ENCODE results near the gene B3GAT2. TPM values are rescaled to one million over a fixed set of nuclear protein-coding genes. Genes with fewer than 3 reads are reported as not detected.
"Not testable (repeated sequence)": the region's sequence is repeated elsewhere in the genome, so short reads cannot be mapped to it uniquely, and the experiment has no call there.

The B3GAT2 gene
- total and polyA plus RNA-seq, 3 experiments from 2014 or later, result 0.22 TPM; not detected in 2

GRCh38 chr6:70952608-70953165 is 4.2 kb downstream of the B3GAT2 start:
- no peaks in the 10 kb centered on the region for H3K36me3 ChIP-seq (ENCODE audit: insufficient read depth, low read length)
- H3K9me3 ChIP-seq (ENCODE audit: low read length), result no peaks in the 10 kb centered on the region
- Mint-ChIP-seq H3K36me3 (no peaks in the 10 kb centered on the region), H3K27me3 (peaks cover 19 to 46% of the 10 kb centered on the region in 2 donors), H3K4me1 (peaks cover 11 to 28% (median 18%) of the 10 kb centered on the region in 3 donors), H3K27ac (no peak overlapping the region), H3K9me3 (no peaks in the 10 kb centered on the region), H3K4me3 (no peak overlapping the region)
- no peak overlapping the region for H3K27ac ChIP-seq (ENCODE audit: low read depth, low read length)
- DNase-seq, result no peak
- H3K4me3 ChIP-seq (ENCODE audit: low read length), result no peak overlapping the region
- CTCF ChIA-PET, result interaction anchor here (1.6 kb wide), 1 partner anchor 731 kb away, joined by 3 read pairs; no protein-coding TSS in a partner anchor
- peaks cover 14% of the 10 kb centered on the region for H3K27me3 ChIP-seq (ENCODE audit: insufficient read depth, low read length, poor library complexity, severe bottlenecking)
- POLR2A ChIA-PET, result no interaction called here
- H3K4me1 ChIP-seq (ENCODE audit: insufficient read depth, low read length), result peaks cover 4% of the 10 kb centered on the region

GRCh38 chr6:70944321-70944720 is 12.5 kb downstream of the B3GAT2 start:
- CTCF ChIA-PET; H3K4me1 Mint-ChIP-seq; H3K27ac ChIP-seq (ENCODE audit: low read depth, low read length); H3K9me3 ChIP-seq (ENCODE audit: low read length); H3K27me3 ChIP-seq (ENCODE audit: insufficient read depth, low read length, poor library complexity, severe bottlenecking); H3K4me3 ChIP-seq (ENCODE audit: low read length); H3K4me3 Mint-ChIP-seq; H3K27ac Mint-ChIP-seq; H3K36me3 Mint-ChIP-seq; H3K9me3 Mint-ChIP-seq; H3K36me3 ChIP-seq (ENCODE audit: insufficient read depth, low read length); POLR2A ChIA-PET; H3K4me1 ChIP-seq (ENCODE audit: insufficient read depth, low read length); DNase-seq: not testable (repeated sequence)
- peaks cover 10 to 20% of the 10 kb centered on the region in 2 donors for H3K27me3 Mint-ChIP-seq

DNA sequence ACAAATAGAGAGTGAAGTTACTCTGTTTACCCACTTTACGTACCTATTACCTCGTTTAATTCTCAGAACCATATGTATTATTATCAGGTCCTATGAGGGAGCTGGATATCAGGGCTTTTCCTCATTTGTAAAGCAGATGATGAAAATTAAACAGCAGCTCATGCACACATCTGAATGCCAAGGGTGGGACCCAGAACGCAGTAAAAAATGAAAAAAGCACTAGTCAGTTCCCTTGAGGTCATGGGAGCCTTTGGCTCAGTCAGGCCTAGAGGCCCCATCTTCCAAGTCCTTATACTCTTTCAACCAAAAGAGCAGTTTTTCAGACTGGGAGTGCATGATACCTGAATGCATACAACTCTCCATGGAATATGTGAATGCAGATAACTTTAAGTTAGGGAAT is 23.0 kb downstream of the B3GAT2 start:
- Mint-ChIP-seq H3K36me3 (peaks cover 0 to 1% (median 0%) of the 10 kb centered on the region in 3 donors), H3K27me3 (peaks cover 12 to 18% of the 10 kb centered on the region in 2 donors), H3K9me3 (peaks cover 0 to 8% (median 2%) of the 10 kb centered on the region in 5 donors), H3K4me1 (no peaks in the 10 kb centered on the region), H3K4me3 (no peak overlapping the region), H3K27ac (no peak overlapping the region)
- no peak overlapping the region for H3K27ac ChIP-seq (ENCODE audit: low read depth, low read length)
- H3K4me1 ChIP-seq (ENCODE audit: insufficient read depth, low read length), result no peaks in the 10 kb centered on the region
- DNase-seq, result no peak
- H3K36me3 ChIP-seq (ENCODE audit: insufficient read depth, low read length), result no peaks in the 10 kb centered on the region
- CTCF ChIA-PET, result no interaction called here
- H3K4me3 ChIP-seq (ENCODE audit: low read length), result no peak overlapping the region
- no peaks in the 10 kb centered on the region for H3K27me3 ChIP-seq (ENCODE audit: insufficient read depth, low read length, poor library complexity, severe bottlenecking)
- H3K9me3 ChIP-seq (ENCODE audit: low read length), result no peaks in the 10 kb centered on the region
- POLR2A ChIA-PET, result no interaction called here

DNA sequence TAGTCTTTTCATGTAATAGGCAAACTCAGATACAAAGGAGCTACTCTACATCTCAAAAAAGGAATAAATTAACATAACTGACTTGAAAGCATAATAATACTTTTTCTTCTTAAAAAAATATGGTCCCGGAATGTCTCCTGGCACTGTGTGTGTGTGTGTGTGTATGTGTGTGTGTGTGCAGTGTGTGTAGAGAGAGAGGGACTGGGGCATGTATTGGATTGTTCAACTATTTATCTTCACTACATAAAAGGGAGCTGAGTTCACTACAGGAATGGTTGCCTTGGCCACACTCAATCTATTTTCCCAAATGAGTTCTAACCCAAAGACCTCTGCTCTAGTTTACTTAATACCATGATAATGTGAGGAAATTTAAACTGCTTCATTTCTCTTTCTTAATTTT is 51.1 kb downstream of the B3GAT2 start:
- H3K9me3 ChIP-seq (ENCODE audit: low read length), result no peaks in the 10 kb centered on the region
- ChIA-PET POLR2A (no interaction called here), CTCF (no interaction called here)
- no peaks in the 10 kb centered on the region for H3K4me1 ChIP-seq (ENCODE audit: insufficient read depth, low read length)
- no peak overlapping the region for H3K27ac Mint-ChIP-seq
- H3K9me3 Mint-ChIP-seq, result peaks cover 0 to 2% (median 0%) of the 10 kb centered on the region in 5 donors
- no peak overlapping the region for H3K4me3 ChIP-seq (ENCODE audit: low read length)
- no peaks in the 10 kb centered on the region for H3K36me3 ChIP-seq (ENCODE audit: insufficient read depth, low read length)
- no peaks in the 10 kb centered on the region for H3K4me1 Mint-ChIP-seq
- H3K4me3 Mint-ChIP-seq, result no peak overlapping the region
- no peaks in the 10 kb centered on the region for H3K27me3 ChIP-seq (ENCODE audit: insufficient read depth, low read length, poor library complexity, severe bottlenecking)
- no peak overlapping the region for H3K27ac ChIP-seq (ENCODE audit: low read depth, low read length)
- H3K36me3 Mint-ChIP-seq, result no peaks in the 10 kb centered on the region
- DNase-seq, result no peak
- peaks cover 10 to 11% of the 10 kb centered on the region in 2 donors for H3K27me3 Mint-ChIP-seq

- no peaks in the 10 kb centered on the region for H3K4me1 ChIP-seq (ENCODE audit: insufficient read depth, low read length)
- no peaks in the 10 kb centered on the region for H3K36me3 ChIP-seq (ENCODE audit: insufficient read depth, low read length)
- H3K27me3 Mint-ChIP-seq, result peaks cover 7 to 18% of the 10 kb centered on the region in 2 donors
- CTCF ChIA-PET, result no interaction called here
- POLR2A ChIA-PET, result no interaction called here
- no peak overlapping the region for H3K4me3 Mint-ChIP-seq
- H3K27me3 ChIP-seq (ENCODE audit: insufficient read depth, low read length, poor library complexity, severe bottlenecking), result no peaks in the 10 kb centered on the region
- no peak overlapping the region for H3K27ac Mint-ChIP-seq
- no peak for DNase-seq
- H3K9me3 Mint-ChIP-seq, result peaks cover 0 to 2% (median 0%) of the 10 kb centered on the region in 5 donors
- no peak overlapping the region for H3K4me3 ChIP-seq (ENCODE audit: low read length)
- H3K27ac ChIP-seq (ENCODE audit: low read depth, low read length), result no peak overlapping the region
- no peaks in the 10 kb centered on the region for H3K36me3 Mint-ChIP-seq
- H3K4me1 Mint-ChIP-seq, result no peaks in the 10 kb centered on the region
- no peaks in the 10 kb centered on the region for H3K9me3 ChIP-seq (ENCODE audit: low read length)
These were observed 53.0 kb downstream of the B3GAT2 start for GRCh38 chr6:70903665-70904452.

GRCh38 chr6:70901324-70901723 is 55.5 kb downstream of the B3GAT2 start:
- POLR2A ChIA-PET, result no interaction called here

GRCh38 chr6:70900047-70900446 is 56.8 kb downstream of the B3GAT2 start:
- no peaks in the 10 kb centered on the region for H3K36me3 Mint-ChIP-seq
- no peak for DNase-seq
- no peak overlapping the region for H3K4me3 Mint-ChIP-seq
- H3K27ac ChIP-seq (ENCODE audit: low read depth, low read length), result no peak overlapping the region
- H3K36me3 ChIP-seq (ENCODE audit: insufficient read depth, low read length), result no peaks in the 10 kb centered on the region
- POLR2A ChIA-PET, result no interaction called here
- peaks cover 7 to 28% of the 10 kb centered on the region in 2 donors for H3K27me3 Mint-ChIP-seq
- CTCF ChIA-PET, result interaction anchor here (3.2 kb wide), 1 partner anchor 15 kb away, joined by 8 read pairs; no protein-coding TSS in a partner anchor
- no peak overlapping the region for H3K4me3 ChIP-seq (ENCODE audit: low read length)
- no peaks in the 10 kb centered on the region for H3K9me3 Mint-ChIP-seq
- no peaks in the 10 kb centered on the region for H3K4me1 ChIP-seq (ENCODE audit: insufficient read depth, low read length)
- H3K9me3 ChIP-seq (ENCODE audit: low read length), result no peaks in the 10 kb centered on the region
- no peak overlapping the region for H3K27ac Mint-ChIP-seq
- H3K4me1 Mint-ChIP-seq, result no peaks in the 10 kb centered on the region
- H3K27me3 ChIP-seq (ENCODE audit: insufficient read depth, low read length, poor library complexity, severe bottlenecking), result no peaks in the 10 kb centered on the region

More at GRCh38 chr6:70901324-70901723, 55.5 kb downstream of the B3GAT2 start:
- H3K27ac Mint-ChIP-seq, result no peak overlapping the region
- Histone ChIP-seq H3K36me3 (ENCODE audit: insufficient read depth, low read length) (no peaks in the 10 kb centered on the region), H3K4me3 (ENCODE audit: low read length) (no peak overlapping the region), H3K27ac (ENCODE audit: low read depth, low read length) (no peak overlapping the region), H3K27me3 (ENCODE audit: insufficient read depth, low read length, poor library complexity, severe bottlenecking) (no peaks in the 10 kb centered on the region), H3K9me3 (ENCODE audit: low read length) (no peaks in the 10 kb centered on the region), H3K4me1 (ENCODE audit: insufficient read depth, low read length) (no peaks in the 10 kb centered on the region)
- H3K36me3 Mint-ChIP-seq, result no peaks in the 10 kb centered on the region
- CTCF ChIA-PET, result no interaction called here
- no peaks in the 10 kb centered on the region for H3K9me3 Mint-ChIP-seq
- H3K4me1 Mint-ChIP-seq, result no peaks in the 10 kb centered on the region
- no peak overlapping the region for H3K4me3 Mint-ChIP-seq
- peaks cover 7 to 23% of the 10 kb centered on the region in 2 donors for H3K27me3 Mint-ChIP-seq
- DNase-seq, result no peak

- Histone ChIP-seq H3K27ac (ENCODE audit: low read depth, low read length) (no peak overlapping the region), H3K9me3 (ENCODE audit: low read length) (no peaks in the 10 kb centered on the region), H3K4me1 (ENCODE audit: insufficient read depth, low read length) (no peaks in the 10 kb centered on the region), H3K27me3 (ENCODE audit: insufficient read depth, low read length, poor library complexity, severe bottlenecking) (no peaks in the 10 kb centered on the region), H3K36me3 (ENCODE audit: insufficient read depth, low read length) (no peaks in the 10 kb centered on the region), H3K4me3 (ENCODE audit: low read length) (no peak overlapping the region)
- POLR2A ChIA-PET, result no interaction called here
- H3K27ac Mint-ChIP-seq, result no peak overlapping the region
- DNase-seq, result no peak
- no peaks in the 10 kb centered on the region for H3K9me3 Mint-ChIP-seq
- CTCF ChIA-PET, result interaction anchor here (2.9 kb wide), 1 partner anchor 10 kb away, joined by 13 read pairs; no protein-coding TSS in a partner anchor
- no peaks in the 10 kb centered on the region for H3K36me3 Mint-ChIP-seq
- no peak overlapping the region for H3K4me3 Mint-ChIP-seq
- no peaks in the 10 kb centered on the region for H3K4me1 Mint-ChIP-seq
- peaks cover 0 to 19% of the 10 kb centered on the region in 2 donors for H3K27me3 Mint-ChIP-seq
These were observed 62.9 kb downstream of the B3GAT2 start for GRCh38 chr6:70894001-70894400.

Data from CD8-positive, alpha-beta memory T cell (primary cell).